ENCODE measurements around the gene VSIG4. TPM values are rescaled to one million over a fixed set of nuclear protein-coding genes. Genes with fewer than 3 reads are reported as not detected.
"Not testable (repeated sequence)": the region's sequence is repeated elsewhere in the genome, so short reads cannot be mapped to it uniquely, and the experiment has no call there.

The VSIG4 gene, protein sequence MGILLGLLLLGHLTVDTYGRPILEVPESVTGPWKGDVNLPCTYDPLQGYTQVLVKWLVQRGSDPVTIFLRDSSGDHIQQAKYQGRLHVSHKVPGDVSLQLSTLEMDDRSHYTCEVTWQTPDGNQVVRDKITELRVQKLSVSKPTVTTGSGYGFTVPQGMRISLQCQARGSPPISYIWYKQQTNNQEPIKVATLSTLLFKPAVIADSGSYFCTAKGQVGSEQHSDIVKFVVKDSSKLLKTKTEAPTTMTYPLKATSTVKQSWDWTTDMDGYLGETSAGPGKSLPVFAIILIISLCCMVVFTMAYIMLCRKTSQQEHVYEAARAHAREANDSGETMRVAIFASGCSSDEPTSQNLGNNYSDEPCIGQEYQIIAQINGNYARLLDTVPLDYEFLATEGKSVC
- total RNA-seq = 100 to 1,000 TPM in 2 of 4 donors, 10 to 100 TPM in 2; 22.3 to 253 (median 97.0) TPM

DNA sequence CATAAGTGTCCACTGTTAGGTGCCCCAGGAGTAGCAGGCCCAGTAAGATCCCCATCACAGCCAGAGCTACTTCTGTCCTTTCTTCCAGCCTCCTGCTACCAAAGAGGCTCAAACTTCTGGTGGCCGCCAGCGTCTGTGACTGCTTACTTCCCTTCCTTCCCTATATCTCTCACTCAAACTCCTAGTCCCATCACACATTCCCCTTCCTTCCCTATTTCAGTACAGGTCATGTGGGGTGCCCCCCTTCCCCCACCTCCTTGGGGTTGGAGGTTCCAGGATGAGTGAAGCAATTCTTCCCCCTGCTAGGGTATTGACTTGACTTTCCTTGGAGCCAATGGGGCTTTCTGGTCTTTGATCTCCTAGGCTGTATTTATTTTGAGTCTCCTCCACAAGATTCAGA lies at the start of gene VSIG4:
Gene VSIG4 (minus strand): TSS at position 137 of the 400 bp plus-strand sequence. CDS start 82 bp downstream, at position 55.
- WGBS, 2 donors (ENCODE audit: low coverage in 1 of 2) = 60 to 92% methylated on average over 2 of the region's 2 CpGs
- Histone ChIP-seq H3K9me3 (no peaks in the 10 kb centered on the region), H3K4me3 (peak within 1 kb of the TSS in 1 of 2 donors; percentile 20), H3K27ac (no peak within 1 kb of the TSS), H3K4me1 (no peaks in the 10 kb centered on the region), H3K36me3 (no peaks in the 10 kb centered on the region), H3K27me3 (no peaks in the 10 kb centered on the region)
- TF ChIP-seq POLR2A (IDR thresholded peaks at IDR 0.05) (no peak), POLR2AphosphoS5 (IDR thresholded peaks at IDR 0.05) (peak; percentile 22)
- ATAC-seq = peak; percentile 60

DNA sequence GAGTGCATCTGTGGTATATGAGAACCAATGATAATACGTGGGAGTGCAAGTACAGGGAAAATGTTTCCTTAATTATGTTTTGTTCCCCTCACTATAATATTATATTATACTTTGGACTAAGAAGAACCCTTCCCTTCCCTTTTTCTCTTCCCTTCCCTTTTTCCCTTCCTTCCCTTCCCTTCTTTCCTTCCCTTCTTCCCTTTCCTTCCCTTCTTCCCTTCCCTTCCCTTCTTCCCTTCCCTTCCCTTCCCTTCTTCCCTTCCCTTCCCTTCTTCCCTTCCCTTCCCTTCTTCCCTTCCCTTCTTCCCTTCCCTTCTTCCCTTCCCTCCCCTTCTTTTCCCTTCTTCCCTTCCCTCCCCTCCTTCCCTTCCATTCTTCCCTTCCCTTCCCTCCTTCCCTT lies 36.9 kb upstream of the VSIG4 start:
- ATAC-seq = no peak
- Histone ChIP-seq H3K4me1 (no peaks in the 10 kb centered on the region), H3K36me3 (no peaks in the 10 kb centered on the region), H3K27ac (no peak overlapping the region), H3K27me3 (no peaks in the 10 kb centered on the region), H3K4me3 (no peak overlapping the region), H3K9me3 (no peaks in the 10 kb centered on the region)
- WGBS, 2 donors (ENCODE audit: low coverage in 1 of 2) = 40 to 64% methylated on average over 1 of the region's 1 CpG
- TF ChIP-seq POLR2A (IDR thresholded peaks at IDR 0.05) (no peak), EP300 (IDR thresholded peaks at IDR 0.05) (no peak)
- TF ChIP-seq, protein P1, sequence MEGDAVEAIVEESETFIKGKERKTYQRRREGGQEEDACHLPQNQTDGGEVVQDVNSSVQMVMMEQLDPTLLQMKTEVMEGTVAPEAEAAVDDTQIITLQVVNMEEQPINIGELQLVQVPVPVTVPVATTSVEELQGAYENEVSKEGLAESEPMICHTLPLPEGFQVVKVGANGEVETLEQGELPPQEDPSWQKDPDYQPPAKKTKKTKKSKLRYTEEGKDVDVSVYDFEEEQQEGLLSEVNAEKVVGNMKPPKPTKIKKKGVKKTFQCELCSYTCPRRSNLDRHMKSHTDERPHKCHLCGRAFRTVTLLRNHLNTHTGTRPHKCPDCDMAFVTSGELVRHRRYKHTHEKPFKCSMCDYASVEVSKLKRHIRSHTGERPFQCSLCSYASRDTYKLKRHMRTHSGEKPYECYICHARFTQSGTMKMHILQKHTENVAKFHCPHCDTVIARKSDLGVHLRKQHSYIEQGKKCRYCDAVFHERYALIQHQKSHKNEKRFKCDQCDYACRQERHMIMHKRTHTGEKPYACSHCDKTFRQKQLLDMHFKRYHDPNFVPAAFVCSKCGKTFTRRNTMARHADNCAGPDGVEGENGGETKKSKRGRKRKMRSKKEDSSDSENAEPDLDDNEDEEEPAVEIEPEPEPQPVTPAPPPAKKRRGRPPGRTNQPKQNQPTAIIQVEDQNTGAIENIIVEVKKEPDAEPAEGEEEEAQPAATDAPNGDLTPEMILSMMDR (IDR thresholded peaks at IDR 0.05) = no peak

DNA sequence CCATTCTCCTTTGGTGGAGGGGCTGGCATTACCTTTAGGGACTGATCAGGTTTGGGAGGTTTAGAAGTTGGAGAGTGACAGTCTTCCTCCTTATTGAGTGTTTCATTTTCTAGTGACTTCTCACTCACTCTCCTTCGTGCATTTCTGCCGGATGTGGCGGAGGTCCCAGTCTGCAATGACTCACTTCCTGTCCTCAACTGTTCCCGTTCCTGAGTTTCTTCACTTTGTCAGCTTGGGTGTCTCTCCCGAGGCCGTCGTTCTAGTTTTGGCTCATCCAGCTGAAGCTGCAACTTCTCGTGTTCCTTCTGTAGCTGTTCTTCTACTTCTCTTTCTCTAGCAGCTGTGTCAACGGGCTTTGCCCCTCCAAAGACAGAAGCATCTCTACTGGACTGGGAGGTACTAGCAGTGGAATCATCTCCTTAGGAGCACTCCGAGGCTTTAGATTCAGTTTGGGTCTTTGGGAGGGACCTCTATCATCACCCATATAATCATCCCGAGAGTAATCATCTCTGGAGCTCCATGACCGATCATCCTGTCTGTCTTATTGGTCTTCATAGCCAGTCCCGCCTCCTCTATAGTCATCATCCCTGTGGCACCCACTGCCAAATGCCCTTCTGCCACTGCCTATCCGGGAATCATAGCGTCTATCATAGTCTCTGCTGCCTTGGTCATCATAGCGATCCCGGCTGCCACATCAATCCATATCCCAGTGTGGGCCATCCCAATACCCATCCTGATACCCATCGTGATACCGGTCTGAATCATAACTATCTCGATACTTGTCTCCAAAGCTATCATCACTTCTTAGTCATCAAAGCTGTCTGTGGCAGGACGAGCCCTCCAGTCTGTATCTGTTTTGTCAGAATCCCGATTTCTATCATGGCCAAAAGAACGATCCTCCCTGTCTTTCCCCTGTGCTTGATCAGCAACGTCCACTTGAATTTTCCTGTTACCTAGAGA lies 35.3 kb upstream of the VSIG4 start:
- TF ChIP-seq POLR2AphosphoS5 (IDR thresholded peaks at IDR 0.05) = no peak
- TF ChIP-seq, protein P1 (IDR thresholded peaks at IDR 0.05) = no peak
- no peak for TF ChIP-seq POLR2A (IDR thresholded peaks at IDR 0.05)
- no peak for TF ChIP-seq EP300 (IDR thresholded peaks at IDR 0.05)
- peak overlapping the region in 1 of 4 donors; percentile 8 for H3K27ac ChIP-seq
- ATAC-seq = peak; percentile 41
- no peaks in the 10 kb centered on the region for H3K36me3 ChIP-seq
- WGBS, 2 donors (ENCODE audit: low coverage in 1 of 2) = 61 to 70% methylated on average over 14 to 17 of the region's 24 CpGs
- H3K9me3 ChIP-seq = no peaks in the 10 kb centered on the region
- H3K4me1 ChIP-seq = no peaks in the 10 kb centered on the region
- no peaks in the 10 kb centered on the region for H3K27me3 ChIP-seq
- no peak overlapping the region for H3K4me3 ChIP-seq

DNA sequence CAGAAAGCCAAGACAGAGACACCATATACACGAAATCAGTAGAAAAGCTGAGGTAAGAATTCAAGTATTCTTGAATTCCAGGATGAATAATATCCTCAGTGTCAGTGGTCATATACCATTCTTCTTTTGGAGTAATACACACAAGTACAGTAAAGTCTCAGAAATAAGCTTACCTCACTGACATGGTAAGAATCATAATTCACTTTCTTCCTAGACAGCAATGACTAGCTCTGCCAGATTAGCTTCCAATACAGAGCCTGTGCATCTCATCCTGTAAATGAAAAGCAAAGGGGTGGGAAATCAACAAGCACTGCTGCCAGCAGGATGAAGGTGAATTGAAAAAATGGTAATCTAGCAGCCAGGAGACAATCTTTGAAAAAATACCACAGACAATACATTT lies 31.2 kb upstream of the VSIG4 start:
- no peak overlapping the region for H3K4me3 ChIP-seq
- no peaks in the 10 kb centered on the region for H3K4me1 ChIP-seq
- no peaks in the 10 kb centered on the region for H3K27me3 ChIP-seq
- no peak overlapping the region for H3K27ac ChIP-seq
- H3K36me3 ChIP-seq = no peaks in the 10 kb centered on the region
- H3K9me3 ChIP-seq = no peaks in the 10 kb centered on the region
- TF ChIP-seq, protein P1 (IDR thresholded peaks at IDR 0.05) = no peak
- no peak for TF ChIP-seq POLR2AphosphoS5 (IDR thresholded peaks at IDR 0.05)
- no peak for TF ChIP-seq POLR2A (IDR thresholded peaks at IDR 0.05)
- no peak for TF ChIP-seq EP300 (IDR thresholded peaks at IDR 0.05)
- WGBS, 2 donors (ENCODE audit: low coverage in 1 of 2) = 8 to 43% methylated on average over 1 of the region's 1 CpG
- ATAC-seq = no peak

DNA sequence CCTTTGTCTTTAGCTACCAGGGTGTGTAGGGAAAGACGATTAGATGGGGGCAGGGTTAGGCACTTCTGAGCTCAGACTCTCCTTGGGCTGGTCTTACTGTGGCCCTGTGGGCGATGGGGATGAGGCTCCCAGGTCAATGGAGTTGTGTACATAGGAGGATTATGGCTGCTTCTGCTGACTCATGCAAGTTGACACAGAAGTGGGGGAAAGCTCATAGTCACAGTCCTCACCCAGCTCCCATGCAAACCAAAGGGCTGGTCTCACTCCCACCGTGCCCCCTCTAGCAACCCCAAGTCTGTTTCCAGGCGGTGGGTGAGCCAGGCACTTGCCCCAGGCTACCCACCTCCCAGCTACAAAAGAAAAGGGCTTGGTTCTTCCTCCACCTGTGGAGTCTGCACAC lies 24.4 kb upstream of the VSIG4 start:
- no CpG with 5 or more reads among the region's 4 CpGs for WGBS, 2 donors (ENCODE audit: low coverage in 1 of 2)
- Histone ChIP-seq H3K4me1 (no peaks in the 10 kb centered on the region), H3K36me3 (no peaks in the 10 kb centered on the region), H3K27ac (no peak overlapping the region), H3K4me3 (no peak overlapping the region), H3K27me3 (no peaks in the 10 kb centered on the region), H3K9me3 (no peaks in the 10 kb centered on the region)
- TF ChIP-seq POLR2A (IDR thresholded peaks at IDR 0.05) (no peak), EP300 (IDR thresholded peaks at IDR 0.05) (no peak), POLR2AphosphoS5 (IDR thresholded peaks at IDR 0.05) (no peak)
- TF ChIP-seq, protein P1 (IDR thresholded peaks at IDR 0.05) = no peak
- ATAC-seq = no peak

DNA sequence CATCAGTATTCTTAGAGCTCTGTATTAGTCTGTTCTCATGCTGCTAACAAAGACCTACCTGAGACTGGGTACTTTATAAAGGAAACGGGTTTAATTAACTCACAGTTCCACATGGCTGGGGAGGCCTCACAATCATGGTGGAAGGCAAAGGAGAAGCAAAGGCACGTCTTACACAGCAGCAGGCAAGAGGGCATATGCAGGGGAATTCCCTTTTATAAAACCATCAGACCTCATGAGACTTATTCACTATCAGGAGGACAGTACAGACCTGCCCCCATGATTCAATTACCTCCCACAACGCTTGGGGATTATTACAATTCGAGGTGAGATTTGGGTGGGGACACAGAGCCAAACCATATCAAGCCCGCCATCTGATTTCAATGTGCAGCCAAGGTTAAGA lies 17.1 kb upstream of the VSIG4 start:
- H3K4me1 ChIP-seq, H3K9me3 ChIP-seq, ATAC-seq, H3K36me3 ChIP-seq, H3K27ac ChIP-seq, H3K4me3 ChIP-seq, H3K27me3 ChIP-seq: not testable (repeated sequence)
- 70 to 84% methylated on average over 3 of the region's 5 CpGs for WGBS, 2 donors (ENCODE audit: low coverage in 1 of 2)

All from gastroesophageal sphincter (tissue), 4 donors.